ENCODE data around the gene OTOGL.

Gene OTOGL

DNA sequence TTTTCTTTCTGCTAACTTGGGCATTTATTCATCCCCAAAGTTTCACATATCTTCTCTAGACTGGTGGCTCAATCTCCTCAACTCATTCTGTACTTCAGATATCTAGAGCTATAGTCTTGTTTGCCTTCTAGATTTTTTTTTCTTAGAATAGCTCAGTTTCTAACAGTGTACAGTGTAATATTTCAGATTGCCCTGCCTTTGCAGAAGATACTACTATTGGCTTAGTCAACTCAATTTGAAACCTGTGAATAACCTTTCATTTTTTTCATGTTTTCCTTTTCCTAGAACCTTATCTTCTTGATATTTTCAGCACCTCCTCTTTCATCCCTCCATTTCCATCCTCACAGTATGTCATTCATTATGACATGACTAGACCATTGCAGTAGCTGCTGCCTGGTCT is 69.6 kb downstream of the OTOGL start:
- DNase-seq (ENCODE audit: extremely low read depth, insufficient read length), result no peak
- TF ChIP-seq, protein P1, sequence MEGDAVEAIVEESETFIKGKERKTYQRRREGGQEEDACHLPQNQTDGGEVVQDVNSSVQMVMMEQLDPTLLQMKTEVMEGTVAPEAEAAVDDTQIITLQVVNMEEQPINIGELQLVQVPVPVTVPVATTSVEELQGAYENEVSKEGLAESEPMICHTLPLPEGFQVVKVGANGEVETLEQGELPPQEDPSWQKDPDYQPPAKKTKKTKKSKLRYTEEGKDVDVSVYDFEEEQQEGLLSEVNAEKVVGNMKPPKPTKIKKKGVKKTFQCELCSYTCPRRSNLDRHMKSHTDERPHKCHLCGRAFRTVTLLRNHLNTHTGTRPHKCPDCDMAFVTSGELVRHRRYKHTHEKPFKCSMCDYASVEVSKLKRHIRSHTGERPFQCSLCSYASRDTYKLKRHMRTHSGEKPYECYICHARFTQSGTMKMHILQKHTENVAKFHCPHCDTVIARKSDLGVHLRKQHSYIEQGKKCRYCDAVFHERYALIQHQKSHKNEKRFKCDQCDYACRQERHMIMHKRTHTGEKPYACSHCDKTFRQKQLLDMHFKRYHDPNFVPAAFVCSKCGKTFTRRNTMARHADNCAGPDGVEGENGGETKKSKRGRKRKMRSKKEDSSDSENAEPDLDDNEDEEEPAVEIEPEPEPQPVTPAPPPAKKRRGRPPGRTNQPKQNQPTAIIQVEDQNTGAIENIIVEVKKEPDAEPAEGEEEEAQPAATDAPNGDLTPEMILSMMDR (IDR thresholded peaks at IDR 0.05; ENCODE audit: insufficient read depth, low read length, poor library complexity, severe bottlenecking), result no peak

DNA sequence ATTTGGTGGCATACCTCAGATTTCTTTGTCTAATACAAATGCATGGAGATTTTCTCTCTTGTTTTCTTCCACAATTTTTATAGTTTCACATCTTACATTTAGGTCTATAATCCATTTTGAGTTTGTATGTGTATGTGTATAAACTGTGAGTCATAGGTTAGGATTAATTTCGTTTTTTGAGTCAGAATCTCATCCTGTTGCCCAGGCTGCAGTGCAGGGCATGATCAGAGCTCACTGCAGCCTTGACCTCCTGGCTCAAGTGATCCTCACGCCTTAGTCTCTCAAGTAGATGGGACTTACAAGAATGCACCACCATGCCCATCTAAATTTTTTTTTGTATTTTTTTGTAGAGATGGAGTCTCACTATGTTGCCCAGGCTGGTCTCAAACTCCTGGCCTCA is 71.6 kb downstream of the OTOGL start:
- no peak overlapping the region for H3K4me3 ChIP-seq (replicated peaks; ENCODE audit: low read depth, low read length)
- H3K27me3 ChIP-seq (replicated peaks; ENCODE audit: control insufficient read depth, insufficient read depth, low read length), result no peaks in the 10 kb centered on the region
- TF ChIP-seq, protein P1 (IDR thresholded peaks at IDR 0.05; ENCODE audit: insufficient read depth, low read length, poor library complexity, severe bottlenecking), result no peak
- DNase-seq (ENCODE audit: extremely low read depth, insufficient read length), result no peak
- no peaks in the 10 kb centered on the region for H3K36me3 ChIP-seq (ENCODE audit: control insufficient read depth, insufficient read depth, low read length)

More for the DNA sequence above, 69.6 kb downstream of the OTOGL start:
- Histone ChIP-seq H3K27me3 (replicated peaks; ENCODE audit: control insufficient read depth, insufficient read depth, low read length) (no peaks in the 10 kb centered on the region), H3K36me3 (ENCODE audit: control insufficient read depth, insufficient read depth, low read length) (no peaks in the 10 kb centered on the region), H3K4me3 (replicated peaks; ENCODE audit: low read depth, low read length) (no peak overlapping the region)

- Histone ChIP-seq H3K36me3 (ENCODE audit: control insufficient read depth, insufficient read depth, low read length) (no peaks in the 10 kb centered on the region), H3K27me3 (replicated peaks; ENCODE audit: control insufficient read depth, insufficient read depth, low read length) (no peaks in the 10 kb centered on the region), H3K4me3 (replicated peaks; ENCODE audit: low read depth, low read length) (no peak overlapping the region)
- TF ChIP-seq, protein P1 (IDR thresholded peaks at IDR 0.05; ENCODE audit: insufficient read depth, low read length, poor library complexity, severe bottlenecking), result no peak
- no peak for DNase-seq (ENCODE audit: extremely low read depth, insufficient read length)
Observed at GRCh38 chr12:80173083-80173864, 73.9 kb downstream of the OTOGL start.

DNA sequence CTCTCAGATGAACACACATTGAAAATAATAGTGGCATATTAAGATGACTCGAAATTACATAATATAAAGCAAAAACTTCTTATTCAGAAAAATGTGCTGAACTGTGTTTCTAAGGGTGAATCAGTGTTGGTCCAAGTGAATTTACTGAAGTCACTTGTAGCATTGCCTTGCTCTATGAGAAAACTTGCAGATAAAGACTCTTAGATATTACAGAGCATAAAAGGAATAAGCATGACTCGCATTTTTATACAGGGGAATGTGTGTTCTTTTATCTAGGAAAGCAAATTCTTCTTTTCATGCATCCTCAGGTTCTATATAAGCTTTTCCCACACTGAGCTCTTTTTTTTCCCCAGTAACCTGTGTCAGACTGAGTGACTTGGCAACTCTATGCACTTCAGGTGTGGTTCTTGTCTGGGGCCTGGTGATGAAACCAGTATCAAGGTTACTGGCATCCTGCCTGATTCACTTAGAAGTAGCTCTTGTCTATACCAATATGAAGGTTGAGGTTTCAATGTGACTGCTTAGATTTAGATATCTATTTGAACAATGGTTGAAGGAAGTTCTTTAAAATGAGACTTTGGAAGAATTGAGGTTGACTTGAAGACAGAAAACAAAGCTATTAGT is 76.1 kb downstream of the OTOGL start:
- no peaks in the 10 kb centered on the region for H3K27me3 ChIP-seq (replicated peaks; ENCODE audit: control insufficient read depth, insufficient read depth, low read length)
- H3K36me3 ChIP-seq (ENCODE audit: control insufficient read depth, insufficient read depth, low read length), result no peaks in the 10 kb centered on the region
- TF ChIP-seq, protein P1 (IDR thresholded peaks at IDR 0.05; ENCODE audit: insufficient read depth, low read length, poor library complexity, severe bottlenecking), result no peak
- DNase-seq (ENCODE audit: extremely low read depth, insufficient read length), result no peak
- H3K4me3 ChIP-seq (replicated peaks; ENCODE audit: low read depth, low read length), result no peak overlapping the region

- Histone ChIP-seq H3K36me3 (ENCODE audit: control insufficient read depth, insufficient read depth, low read length) (no peaks in the 10 kb centered on the region), H3K27me3 (replicated peaks; ENCODE audit: control insufficient read depth, insufficient read depth, low read length) (no peaks in the 10 kb centered on the region), H3K4me3 (replicated peaks; ENCODE audit: low read depth, low read length) (no peak overlapping the region)
- TF ChIP-seq, protein P1 (IDR thresholded peaks at IDR 0.05; ENCODE audit: insufficient read depth, low read length, poor library complexity, severe bottlenecking), result no peak
- DNase-seq (ENCODE audit: extremely low read depth, insufficient read length), result no peak
Observed at GRCh38 chr12:80176706-80177105, 77.4 kb downstream of the OTOGL start.

All from GM06990 (cell line).